ENCODE measurements around the gene TSSC4. TPM values are rescaled to one million over a fixed set of nuclear protein-coding genes. Genes with fewer than 3 reads are reported as not detected.

TSSC4 gene
- total RNA-seq, 1 donor from 2014 or later = 31.8 TPM

GRCh38 chr11:2398664-2399355 lies 1.7 kb upstream of the TSSC4 start:
- DNase-seq (ENCODE audit: low spot score in 2 of 2) (no peak), FAIRE-seq (no peak)

- FAIRE-seq (no peak), DNase-seq (ENCODE audit: low spot score in 2 of 2) (no peak)
These were observed 972 bp upstream of the TSSC4 start for GRCh38 chr11:2399488-2400068.

- DNase-seq (ENCODE audit: low spot score in 2 of 2) (no peak), FAIRE-seq (no peak)
These were observed 349 bp downstream of the TSSC4 start for GRCh38 chr11:2400762-2401435.

- FAIRE-seq (no peak), DNase-seq (ENCODE audit: low spot score in 2 of 2) (no peak)
These were observed 960 bp downstream of the TSSC4 start for GRCh38 chr11:2401436-2401984.

- no peak for FAIRE-seq
- DNase-seq (ENCODE audit: low spot score in 2 of 2) = no peak
These were observed 1.6 kb downstream of the TSSC4 start for GRCh38 chr11:2402106-2402505.

GRCh38 chr11:2402890-2403645 lies 2.5 kb downstream of the TSSC4 start:
- FAIRE-seq (no peak), DNase-seq (ENCODE audit: low spot score in 2 of 2) (no peak)

GRCh38 chr11:2404735-2405196 lies 4.2 kb downstream of the TSSC4 start:
- FAIRE-seq (no peak), DNase-seq (ENCODE audit: low spot score in 2 of 2) (no peak)

- no peak for DNase-seq (ENCODE audit: low spot score in 2 of 2)
- no peak for FAIRE-seq
These were observed 5.9 kb downstream of the TSSC4 start for GRCh38 chr11:2406451-2406850.

- DNase-seq (ENCODE audit: low spot score in 2 of 2) (no peak), FAIRE-seq (no peak)
These were observed 6.4 kb downstream of the TSSC4 start for GRCh38 chr11:2406878-2407410.

- DNase-seq (ENCODE audit: low spot score in 2 of 2) (no peak), FAIRE-seq (no peak)
These were observed 8.1 kb downstream of the TSSC4 start for GRCh38 chr11:2408671-2409070.

GRCh38 chr11:2409126-2409525 lies 8.6 kb downstream of the TSSC4 start:
- no peak for DNase-seq (ENCODE audit: low spot score in 2 of 2)
- FAIRE-seq = no peak

GRCh38 chr11:2409611-2410468 lies 9.3 kb downstream of the TSSC4 start:
- no peak for FAIRE-seq
- DNase-seq (ENCODE audit: low spot score in 2 of 2) = no peak

GRCh38 chr11:2410616-2411015 lies 10.1 kb downstream of the TSSC4 start:
- FAIRE-seq = no peak

GRCh38 chr11:2411446-2412305 lies 11.1 kb downstream of the TSSC4 start:
- no peak for FAIRE-seq
- no peak for DNase-seq (ENCODE audit: low spot score in 2 of 2)

More at GRCh38 chr11:2410616-2411015, 10.1 kb downstream of the TSSC4 start:
- DNase-seq (ENCODE audit: low spot score in 2 of 2) = no peak

- no peak for FAIRE-seq
- no peak for DNase-seq (ENCODE audit: low spot score in 2 of 2)
These were observed 11.8 kb downstream of the TSSC4 start for GRCh38 chr11:2412323-2412722.

GRCh38 chr11:2413742-2414579 lies 13.4 kb downstream of the TSSC4 start:
- no peak for FAIRE-seq

GRCh38 chr11:2414616-2415015 lies 14.1 kb downstream of the TSSC4 start:
- FAIRE-seq (no peak), DNase-seq (ENCODE audit: low spot score in 2 of 2) (no peak)

More at GRCh38 chr11:2413742-2414579, 13.4 kb downstream of the TSSC4 start:
- no peak for DNase-seq (ENCODE audit: low spot score in 2 of 2)

- DNase-seq (ENCODE audit: low spot score in 2 of 2) (no peak), FAIRE-seq (no peak)
These were observed 14.6 kb downstream of the TSSC4 start for GRCh38 chr11:2415171-2415570.

Data from frontal cortex (tissue), 4 donors.